ENCODE measurements around the gene TRIM54. TPM values are rescaled to one million over a fixed set of nuclear protein-coding genes. Genes with fewer than 3 reads are reported as not detected.

TRIM54 gene
- polyA plus RNA-seq, 1 donor from 2014 or later = not detected

GRCh38 chr2:27245116-27245515, 37.1 kb upstream of the TRIM54 start:
- TF ChIP-seq SMC3 (conservative IDR thresholded peaks at IDR 0.05; ENCODE audit: poor library complexity) = no peak
- no peak for TF ChIP-seq RAD21 (conservative IDR thresholded peaks at IDR 0.05)
- Histone ChIP-seq H3K36me3 (ENCODE audit: insufficient read depth, low read length) (no peaks in the 10 kb centered on the region), H3K4me3 (ENCODE audit: low read length) (no peak overlapping the region), H4K20me1 (ENCODE audit: insufficient read depth) (no peaks in the 10 kb centered on the region), H3K27me3 (ENCODE audit: insufficient read depth, low read depth, low read length) (no peaks in the 10 kb centered on the region), H3K9ac (ENCODE audit: low read length) (no peak overlapping the region), H3K27ac (ENCODE audit: low read length) (no peak overlapping the region), H3K9me3 (ENCODE audit: low read length) (no peaks in the 10 kb centered on the region), H3K4me2 (ENCODE audit: low read length) (no peak overlapping the region), H3K79me2 (replicated peaks; ENCODE audit: insufficient read depth, low read length) (no peaks in the 10 kb centered on the region), H2AFZ (ENCODE audit: low read depth, low read length) (no peak overlapping the region), H3K9me2 (ENCODE audit: insufficient read depth, low read length) (no peaks in the 10 kb centered on the region), H3F3A (ENCODE audit: insufficient read depth, low read length, poor library complexity, severe bottlenecking) (no peaks in the 10 kb centered on the region)

GRCh38 chr2:27245626-27246025, 36.6 kb upstream of the TRIM54 start:
- TF ChIP-seq POLR2AphosphoS5 (IDR thresholded peaks at IDR 0.05) = no peak
- no peak for TF ChIP-seq EZH2 (IDR thresholded peaks at IDR 0.05; ENCODE audit: borderline replicate concordance, insufficient read depth, low read length, poor library complexity, severe bottlenecking)
- TF ChIP-seq TAF1 (IDR thresholded peaks at IDR 0.05; ENCODE audit: low read depth) = no peak
- no peak for TF ChIP-seq REST (IDR thresholded peaks at IDR 0.05; ENCODE audit: borderline replicate concordance)
- TF ChIP-seq SMC3 (conservative IDR thresholded peaks at IDR 0.05; ENCODE audit: poor library complexity) = no peak
- no peak for TF ChIP-seq CTCF (IDR thresholded peaks at IDR 0.05; ENCODE audit: poor library complexity, severe bottlenecking)
- no peak for TF ChIP-seq MXI1 (conservative IDR thresholded peaks at IDR 0.05; ENCODE audit: poor library complexity, severe bottlenecking)
- no peak for TF ChIP-seq EP300 (conservative IDR thresholded peaks at IDR 0.05; ENCODE audit: poor library complexity, severe bottlenecking)
- no peak for TF ChIP-seq RAD21 (conservative IDR thresholded peaks at IDR 0.05)
- no peaks in the 10 kb centered on the region for H4K20me1 ChIP-seq (ENCODE audit: insufficient read depth)
- H3K27me3 ChIP-seq (ENCODE audit: insufficient read depth, low read depth, low read length) = peaks cover 1% of the 10 kb centered on the region
- H3K9ac ChIP-seq (ENCODE audit: low read length) = no peak overlapping the region
- no peaks in the 10 kb centered on the region for H3K9me3 ChIP-seq (ENCODE audit: low read length)
- no peak overlapping the region for H3K4me3 ChIP-seq (ENCODE audit: low read length)
- H2AFZ ChIP-seq (ENCODE audit: low read depth, low read length) = no peak overlapping the region
- no peak overlapping the region for H3K4me2 ChIP-seq (ENCODE audit: low read length)
- no peaks in the 10 kb centered on the region for H3K9me2 ChIP-seq (ENCODE audit: insufficient read depth, low read length)
- H3F3A ChIP-seq (ENCODE audit: insufficient read depth, low read length, poor library complexity, severe bottlenecking) = no peaks in the 10 kb centered on the region
- H3K27ac ChIP-seq (ENCODE audit: low read length) = no peak overlapping the region
- H3K36me3 ChIP-seq (ENCODE audit: insufficient read depth, low read length) = no peaks in the 10 kb centered on the region
- no peaks in the 10 kb centered on the region for H3K79me2 ChIP-seq (replicated peaks; ENCODE audit: insufficient read depth, low read length)

DNA sequence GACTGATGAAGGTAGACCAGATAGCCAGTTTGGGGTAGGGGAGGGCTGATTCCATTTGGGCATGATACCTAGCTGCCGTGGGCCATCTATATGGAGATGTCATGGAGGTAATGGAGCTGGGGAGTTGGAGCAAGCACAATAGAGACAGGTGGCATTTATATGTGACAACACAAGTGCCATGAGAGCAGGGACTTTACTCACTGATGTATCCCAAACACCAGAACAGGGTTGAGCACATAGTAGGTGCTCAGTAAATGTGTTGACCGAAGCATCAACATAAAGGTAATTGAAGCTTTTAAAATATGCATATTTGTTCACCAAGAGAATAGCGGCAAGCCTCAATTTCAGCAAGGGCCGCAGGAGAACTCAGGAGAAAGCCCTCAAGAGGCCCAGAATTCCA, 34.3 kb upstream of the TRIM54 start:
- H2AFZ ChIP-seq (ENCODE audit: low read depth, low read length) = no peak overlapping the region
- TF ChIP-seq TAF1 (IDR thresholded peaks at IDR 0.05; ENCODE audit: low read depth) (no peak), EZH2 (IDR thresholded peaks at IDR 0.05; ENCODE audit: borderline replicate concordance, insufficient read depth, low read length, poor library complexity, severe bottlenecking) (no peak), SMC3 (conservative IDR thresholded peaks at IDR 0.05; ENCODE audit: poor library complexity) (no peak)
- no peaks in the 10 kb centered on the region for H3K9me3 ChIP-seq (ENCODE audit: low read length)
- H3K36me3 ChIP-seq (ENCODE audit: insufficient read depth, low read length) = no peaks in the 10 kb centered on the region
- H3K4me3 ChIP-seq (ENCODE audit: low read length) = no peak overlapping the region
- no peaks in the 10 kb centered on the region for H4K20me1 ChIP-seq (ENCODE audit: insufficient read depth)
- H3K4me2 ChIP-seq (ENCODE audit: low read length) = no peak overlapping the region
- no peak overlapping the region for H3K9ac ChIP-seq (ENCODE audit: low read length)
- no peak overlapping the region for H3K27ac ChIP-seq (ENCODE audit: low read length)
- H3F3A ChIP-seq (ENCODE audit: insufficient read depth, low read length, poor library complexity, severe bottlenecking) = no peaks in the 10 kb centered on the region
- H3K79me2 ChIP-seq (replicated peaks; ENCODE audit: insufficient read depth, low read length) = no peaks in the 10 kb centered on the region
- H3K27me3 ChIP-seq (ENCODE audit: insufficient read depth, low read depth, low read length) = peaks cover 5% of the 10 kb centered on the region
- no peaks in the 10 kb centered on the region for H3K9me2 ChIP-seq (ENCODE audit: insufficient read depth, low read length)

Data from neural cell (in vitro differentiated cells).